NT2/D1 (cell line): ENCODE data around the gene SLC17A4.

Source experiments
- DNase-seq: peaks from one replicate; pipeline ENCODE4 v3.0.0-alpha.2; 2011; ENCODE audit warnings: low read depth, low spot score
- H3K27me3 ChIP-seq: 2 replicates; pipeline ENCODE4 v1.6.0; 2011; ENCODE audit warnings: mild to moderate bottlenecking; ENCODE audit not compliant: insufficient read length, insufficient read depth
- H3K36me3 ChIP-seq: 2 replicates; pipeline ENCODE4 v1.6.1; 2011; ENCODE audit warnings: mild to moderate bottlenecking, low read length, mixed read lengths; ENCODE audit not compliant: insufficient read depth, insufficient read length
- H3K4me1 ChIP-seq: 2 replicates; pipeline ENCODE4 v1.5.1; 2011; ENCODE audit not compliant: insufficient read depth, insufficient read length
- H3K4me3 ChIP-seq: 2 replicates; pipeline ENCODE4 v1.5.1; 2011; ENCODE audit warnings: low read depth; ENCODE audit not compliant: insufficient read length
- H3K9ac ChIP-seq: 2 replicates; pipeline ENCODE4 v1.6.0; 2011; ENCODE audit warnings: low read depth; ENCODE audit not compliant: insufficient read length
- H3K9me3 ChIP-seq: 2 replicates; pipeline ENCODE4 v1.5.1; 2011; ENCODE audit warnings: mild to moderate bottlenecking, low read length; ENCODE audit not compliant: insufficient read depth
- SUZ12 ChIP-seq: IDR thresholded peaks from 2 replicates; pipeline ENCODE4 v1.6.1; 2011; ENCODE audit not compliant: insufficient read length, insufficient read depth; ENCODE audit errors: extremely low read depth
- YY1 ChIP-seq: IDR thresholded peaks from 2 replicates; pipeline ENCODE4 v1.6.1; 2011; ENCODE audit not compliant: insufficient read length, insufficient read depth
- ZNF274 ChIP-seq: IDR thresholded peaks from 2 replicates; pipeline ENCODE4 v1.6.1; 2011; ENCODE audit warnings: mild to moderate bottlenecking, low read depth, low read length

The SLC17A4 gene

GRCh38 chr6:25750906-25751305, 3.6 kb upstream of the SLC17A4 start:
- Histone ChIP-seq H3K27me3 (no peaks in the 10 kb centered on the region), H3K9me3 (no peaks in the 10 kb centered on the region), H3K9ac (no peak overlapping the region), H3K4me1 (no peaks in the 10 kb centered on the region), H3K36me3 (no peaks in the 10 kb centered on the region), H3K4me3 (no peak overlapping the region)
- TF ChIP-seq SUZ12 (no peak), ZNF274 (no peak), YY1 (no peak)
- no peak for DNase-seq

DNA sequence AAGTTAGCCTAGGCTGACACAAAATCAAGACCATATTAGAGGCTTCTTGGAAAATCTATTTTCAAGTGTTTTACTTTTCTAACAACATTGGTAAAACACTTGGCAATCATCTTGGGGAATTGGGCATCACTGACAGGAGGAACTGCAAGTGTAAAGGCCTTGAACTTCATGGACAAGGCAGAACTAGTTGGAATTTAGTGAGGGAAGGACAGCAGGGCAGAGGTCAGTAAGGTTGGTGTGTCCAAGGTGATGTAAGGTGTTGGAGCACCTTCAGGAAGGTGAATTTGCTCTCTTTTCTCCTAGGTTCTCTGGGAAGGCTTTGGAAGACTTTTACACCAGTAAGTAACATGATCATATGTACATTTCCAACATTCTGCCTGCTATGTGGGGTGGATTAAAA, 1.5 kb upstream of the SLC17A4 start:
- H3K9ac ChIP-seq = no peak overlapping the region
- no peaks in the 10 kb centered on the region for H3K36me3 ChIP-seq
- H3K4me3 ChIP-seq = no peak overlapping the region
- no peaks in the 10 kb centered on the region for H3K27me3 ChIP-seq
- DNase-seq = no peak
- no peak for TF ChIP-seq YY1
- no peak for TF ChIP-seq ZNF274
- TF ChIP-seq SUZ12 = no peak
- H3K4me1 ChIP-seq = no peaks in the 10 kb centered on the region
- no peaks in the 10 kb centered on the region for H3K9me3 ChIP-seq

DNA sequence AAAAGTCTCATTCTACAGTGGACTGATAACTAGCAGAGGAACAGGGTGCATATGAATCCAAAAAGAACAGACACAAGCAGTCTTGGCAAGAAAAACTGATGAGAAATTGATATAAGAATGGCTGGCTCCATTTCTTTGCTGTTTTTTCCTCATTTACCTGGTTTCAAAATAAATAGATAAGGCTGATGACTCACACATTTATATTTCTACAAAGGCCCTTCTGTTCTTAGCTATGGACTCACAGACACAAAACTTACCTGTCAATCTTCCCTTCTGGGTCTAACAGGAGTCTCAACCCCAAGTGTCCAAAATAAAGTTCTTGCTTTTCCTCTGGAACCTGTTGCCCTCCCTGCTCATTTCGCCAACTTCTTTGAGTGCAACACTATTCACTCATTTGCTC, 941 bp downstream of the SLC17A4 start:
- no peak for DNase-seq
- H3K4me1 ChIP-seq = no peaks in the 10 kb centered on the region
- no peaks in the 10 kb centered on the region for H3K36me3 ChIP-seq
- no peak overlapping the region for H3K9ac ChIP-seq
- TF ChIP-seq ZNF274 (no peak), SUZ12 (no peak), YY1 (no peak)
- H3K27me3 ChIP-seq = no peaks in the 10 kb centered on the region
- H3K4me3 ChIP-seq = no peak overlapping the region
- no peaks in the 10 kb centered on the region for H3K9me3 ChIP-seq

GRCh38 chr6:25756382-25757363, 2.1 kb downstream of the SLC17A4 start:
- no peaks in the 10 kb centered on the region for H3K27me3 ChIP-seq
- no peaks in the 10 kb centered on the region for H3K9me3 ChIP-seq
- DNase-seq = no peak
- no peak overlapping the region for H3K9ac ChIP-seq
- no peaks in the 10 kb centered on the region for H3K36me3 ChIP-seq
- H3K4me1 ChIP-seq = no peaks in the 10 kb centered on the region
- H3K4me3 ChIP-seq = no peak overlapping the region
- TF ChIP-seq SUZ12 (no peak), ZNF274 (no peak), YY1 (no peak)

- TF ChIP-seq ZNF274 (no peak), YY1 (no peak)
- H3K9ac ChIP-seq = no peak overlapping the region
- no peaks in the 10 kb centered on the region for H3K4me1 ChIP-seq
- DNase-seq = no peak
- no peaks in the 10 kb centered on the region for H3K36me3 ChIP-seq
- no peaks in the 10 kb centered on the region for H3K9me3 ChIP-seq
- no peaks in the 10 kb centered on the region for H3K27me3 ChIP-seq
- no peak overlapping the region for H3K4me3 ChIP-seq
Observed at GRCh38 chr6:25757936-25758642, 3.5 kb downstream of the SLC17A4 start.

DNA sequence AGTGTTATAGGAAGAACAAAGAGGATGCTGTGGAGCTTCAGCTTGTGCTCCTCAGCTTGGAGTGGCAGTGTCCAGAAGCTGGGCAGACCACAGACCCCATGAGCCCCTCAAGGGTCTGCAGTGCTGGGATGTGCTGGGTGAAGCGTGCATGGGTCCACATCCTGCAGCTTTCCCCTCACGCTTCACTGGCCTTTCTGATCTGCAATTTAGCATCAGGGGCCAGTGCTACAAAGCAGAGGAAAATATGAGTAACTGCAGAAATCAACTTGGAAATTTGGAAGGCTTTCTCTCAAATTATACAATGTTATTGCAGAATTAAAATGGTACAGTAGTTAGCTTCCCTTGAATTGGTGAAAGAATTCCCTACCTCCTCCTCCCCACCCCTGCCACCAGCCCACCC, 10.1 kb downstream of the SLC17A4 start:
- Histone ChIP-seq H3K4me1 (no peaks in the 10 kb centered on the region), H3K9me3 (no peaks in the 10 kb centered on the region), H3K27me3 (no peaks in the 10 kb centered on the region), H3K9ac (no peak overlapping the region), H3K4me3 (no peak overlapping the region), H3K36me3 (no peaks in the 10 kb centered on the region)
- no peak for DNase-seq
- TF ChIP-seq ZNF274 = no peak
- no peak for TF ChIP-seq SUZ12
- no peak for TF ChIP-seq YY1

- TF ChIP-seq YY1 (no peak), SUZ12 (no peak), ZNF274 (no peak)
Observed at GRCh38 chr6:25768566-25768965, 14.0 kb downstream of the SLC17A4 start.

More at GRCh38 chr6:25768566-25768965, 14.0 kb downstream of the SLC17A4 start:
- Histone ChIP-seq H3K4me1 (no peaks in the 10 kb centered on the region), H3K27me3 (no peaks in the 10 kb centered on the region), H3K4me3 (no peak overlapping the region), H3K36me3 (no peaks in the 10 kb centered on the region), H3K9me3 (no peaks in the 10 kb centered on the region), H3K9ac (no peak overlapping the region)
- DNase-seq = no peak
